ENCODE measurements around the gene RAMP1.

The RAMP1 gene

GRCh38 chr2:237875256-237876060 lies 16.0 kb downstream of the RAMP1 start:
- TF ChIP-seq TAF1 (IDR thresholded peaks at IDR 0.05; ENCODE audit: borderline replicate concordance, insufficient read depth, low read length) (no peak), SIN3A (IDR thresholded peaks at IDR 0.05; ENCODE audit: borderline replicate concordance, insufficient read depth, low read length) (no peak), POLR2AphosphoS5 (IDR thresholded peaks at IDR 0.05; ENCODE audit: low read depth, low read length) (no peak), FOXP2 (optimal IDR thresholded peaks at IDR 0.05; ENCODE audit: borderline replicate concordance, extremely low read depth, extremely low read length, insufficient read depth) (no peak), REST (IDR thresholded peaks at IDR 0.05; ENCODE audit: insufficient read depth in 1 of 2, low read depth in 2 of 2, low read length in 2 of 2) (no peak)

GRCh38 chr2:237876061-237876526 lies 16.7 kb downstream of the RAMP1 start:
- TF ChIP-seq REST (IDR thresholded peaks at IDR 0.05; ENCODE audit: insufficient read depth in 1 of 2, low read depth in 2 of 2, low read length in 2 of 2) (no peak), POLR2AphosphoS5 (IDR thresholded peaks at IDR 0.05; ENCODE audit: low read depth, low read length) (no peak), SIN3A (IDR thresholded peaks at IDR 0.05; ENCODE audit: borderline replicate concordance, insufficient read depth, low read length) (no peak), TAF1 (IDR thresholded peaks at IDR 0.05; ENCODE audit: borderline replicate concordance, insufficient read depth, low read length) (no peak), FOXP2 (optimal IDR thresholded peaks at IDR 0.05; ENCODE audit: borderline replicate concordance, extremely low read depth, extremely low read length, insufficient read depth) (no peak)

- TF ChIP-seq TAF1 (IDR thresholded peaks at IDR 0.05; ENCODE audit: borderline replicate concordance, insufficient read depth, low read length) (no peak), SIN3A (IDR thresholded peaks at IDR 0.05; ENCODE audit: borderline replicate concordance, insufficient read depth, low read length) (no peak), POLR2AphosphoS5 (IDR thresholded peaks at IDR 0.05; ENCODE audit: low read depth, low read length) (no peak), FOXP2 (optimal IDR thresholded peaks at IDR 0.05; ENCODE audit: borderline replicate concordance, extremely low read depth, extremely low read length, insufficient read depth) (no peak), REST (IDR thresholded peaks at IDR 0.05; ENCODE audit: insufficient read depth in 1 of 2, low read depth in 2 of 2, low read length in 2 of 2) (no peak)
These were observed 17.1 kb downstream of the RAMP1 start for GRCh38 chr2:237876532-237876931.

- TF ChIP-seq SIN3A (IDR thresholded peaks at IDR 0.05; ENCODE audit: borderline replicate concordance, insufficient read depth, low read length) (no peak), POLR2AphosphoS5 (IDR thresholded peaks at IDR 0.05; ENCODE audit: low read depth, low read length) (no peak), FOXP2 (optimal IDR thresholded peaks at IDR 0.05; ENCODE audit: borderline replicate concordance, extremely low read depth, extremely low read length, insufficient read depth) (no peak), REST (IDR thresholded peaks at IDR 0.05; ENCODE audit: insufficient read depth in 1 of 2, low read depth in 2 of 2, low read length in 2 of 2) (no peak), TAF1 (IDR thresholded peaks at IDR 0.05; ENCODE audit: borderline replicate concordance, insufficient read depth, low read length) (no peak)
These were observed 17.6 kb downstream of the RAMP1 start for GRCh38 chr2:237876951-237877491.

All from PFSK-1 (cell line).